GM20000 (cell line): Measurements from ENCODE around the gene NEIL1.

Experiments
- DNase-seq: peaks from one replicate; pipeline ENCODE4 v3.0.0; 2012; ENCODE audit warnings: low spot score
- TF ChIP-seq, protein P1 (sequence below): IDR thresholded peaks from 2 replicates; pipeline ENCODE4 v1.5.1; 2012; ENCODE audit warnings: mild to moderate bottlenecking, control low read depth; ENCODE audit errors: extremely low read depth, missing control alignments

NEIL1 gene

DNA sequence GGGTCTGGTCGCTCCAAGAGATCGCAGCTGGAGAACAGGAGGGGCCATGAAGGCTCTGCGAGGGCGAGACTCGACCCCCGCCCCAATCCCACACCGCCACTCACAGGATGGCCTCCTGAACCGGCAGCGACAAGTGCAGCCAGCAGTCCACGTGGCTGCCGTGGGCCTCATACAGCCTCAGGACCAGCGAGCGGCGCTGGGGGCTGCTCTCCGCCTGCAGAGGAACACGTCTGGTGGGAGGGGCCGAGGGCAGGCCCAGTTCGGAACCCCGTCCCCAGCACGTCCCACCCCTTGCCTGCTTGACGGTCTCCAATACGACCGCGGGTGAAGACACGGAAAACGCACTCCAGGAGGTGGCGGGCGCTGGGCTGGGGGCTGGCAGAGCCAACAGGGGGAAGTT is 9.2 kb downstream of the NEIL1 start:
- TF ChIP-seq, protein P1, sequence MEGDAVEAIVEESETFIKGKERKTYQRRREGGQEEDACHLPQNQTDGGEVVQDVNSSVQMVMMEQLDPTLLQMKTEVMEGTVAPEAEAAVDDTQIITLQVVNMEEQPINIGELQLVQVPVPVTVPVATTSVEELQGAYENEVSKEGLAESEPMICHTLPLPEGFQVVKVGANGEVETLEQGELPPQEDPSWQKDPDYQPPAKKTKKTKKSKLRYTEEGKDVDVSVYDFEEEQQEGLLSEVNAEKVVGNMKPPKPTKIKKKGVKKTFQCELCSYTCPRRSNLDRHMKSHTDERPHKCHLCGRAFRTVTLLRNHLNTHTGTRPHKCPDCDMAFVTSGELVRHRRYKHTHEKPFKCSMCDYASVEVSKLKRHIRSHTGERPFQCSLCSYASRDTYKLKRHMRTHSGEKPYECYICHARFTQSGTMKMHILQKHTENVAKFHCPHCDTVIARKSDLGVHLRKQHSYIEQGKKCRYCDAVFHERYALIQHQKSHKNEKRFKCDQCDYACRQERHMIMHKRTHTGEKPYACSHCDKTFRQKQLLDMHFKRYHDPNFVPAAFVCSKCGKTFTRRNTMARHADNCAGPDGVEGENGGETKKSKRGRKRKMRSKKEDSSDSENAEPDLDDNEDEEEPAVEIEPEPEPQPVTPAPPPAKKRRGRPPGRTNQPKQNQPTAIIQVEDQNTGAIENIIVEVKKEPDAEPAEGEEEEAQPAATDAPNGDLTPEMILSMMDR = no peak
- no peak for DNase-seq

DNA sequence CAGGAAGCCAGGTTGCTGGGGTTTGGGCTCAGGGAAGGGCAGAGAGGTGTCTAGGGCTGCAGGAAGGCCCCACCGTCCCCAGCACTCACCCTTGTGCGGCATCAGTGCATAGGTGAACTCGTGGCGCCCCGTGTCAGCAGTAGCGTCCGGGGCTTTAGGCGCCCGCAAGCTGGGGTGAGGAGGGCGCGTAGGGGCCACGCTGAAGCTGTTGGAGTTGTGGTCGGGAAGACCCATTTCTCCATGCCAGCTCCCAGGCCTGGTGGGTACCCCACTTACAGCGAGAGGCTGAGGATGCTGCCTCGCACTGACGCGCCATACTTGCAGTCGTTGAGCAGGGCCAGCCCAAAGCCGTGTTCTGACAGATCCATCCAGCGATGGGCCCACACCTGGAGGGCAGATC is 9.7 kb downstream of the NEIL1 start:
- DNase-seq = no peak
- TF ChIP-seq, protein P1 = no peak

DNA sequence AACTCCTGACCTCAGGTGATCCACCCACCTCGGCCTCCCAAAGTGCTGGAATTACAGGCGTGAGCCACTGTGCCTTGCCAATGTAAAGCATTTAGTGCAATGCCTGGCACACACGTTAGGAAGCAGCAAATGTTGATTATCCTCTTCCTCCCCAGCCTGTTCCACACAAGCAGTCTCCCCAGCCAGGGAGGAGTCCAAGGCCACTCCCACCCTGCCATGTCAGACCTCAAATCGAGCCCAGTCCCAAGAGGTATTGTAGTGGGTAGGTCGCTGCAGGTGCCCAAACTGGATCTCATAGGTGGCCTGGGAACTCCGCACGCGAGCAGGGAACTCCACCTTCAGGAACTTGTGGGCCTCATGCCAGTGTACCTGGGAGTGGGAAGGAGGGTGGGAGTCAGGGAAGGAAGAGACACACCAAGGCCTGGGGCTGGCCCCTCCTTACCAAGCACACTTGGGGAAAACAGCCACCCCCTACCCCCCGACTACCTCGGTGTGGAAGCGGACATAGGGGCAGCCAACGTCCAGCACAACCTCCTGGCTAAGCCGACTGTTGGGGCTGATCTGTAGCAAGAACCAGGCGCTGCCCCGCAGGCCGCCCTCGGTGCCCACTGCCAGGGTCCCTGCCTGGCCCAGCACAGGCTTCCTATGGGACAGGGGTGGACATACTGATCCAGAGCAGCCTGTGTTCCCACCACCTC is 11.3 kb downstream of the NEIL1 start:
- no peak for DNase-seq

DNA sequence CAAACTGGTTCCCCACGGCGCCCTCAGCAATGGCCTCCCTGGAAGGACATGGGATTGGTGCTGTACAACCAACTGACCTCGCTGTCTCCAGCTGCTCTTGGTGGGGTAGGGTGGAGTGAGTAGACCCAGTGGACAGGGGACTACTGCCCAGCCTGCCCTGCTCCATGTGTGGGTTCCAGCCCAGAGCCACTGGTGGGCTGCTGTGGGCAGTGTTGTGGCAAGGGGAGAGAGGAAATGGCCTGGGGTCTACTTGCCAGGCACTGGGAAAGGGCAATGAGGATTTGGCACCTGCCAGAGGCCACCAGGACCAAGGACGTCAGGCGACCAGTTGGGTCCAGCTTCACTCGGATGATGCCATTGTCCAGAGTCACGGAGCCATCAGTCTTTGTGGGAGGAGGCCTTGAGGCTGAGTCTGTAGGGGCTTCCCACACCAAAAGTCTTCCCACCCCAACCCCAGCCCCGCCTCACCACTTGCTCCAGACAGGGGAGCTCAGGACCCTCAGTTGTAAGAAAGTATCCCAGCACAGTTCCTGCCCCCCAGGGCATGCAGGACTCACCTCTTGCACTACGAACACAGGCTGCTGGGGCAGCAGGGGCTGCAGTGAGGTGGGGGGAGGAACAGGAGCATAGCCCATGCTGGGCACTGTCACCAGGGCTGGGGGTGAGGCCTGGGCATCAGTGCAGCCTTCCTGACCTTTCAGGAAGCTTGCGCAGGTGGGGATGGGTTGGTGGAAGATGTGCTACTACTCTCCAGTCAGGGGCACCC is 12.1 kb downstream of the NEIL1 start:
- TF ChIP-seq, protein P1 = no peak
- DNase-seq = no peak

More for the DNA sequence above, 11.3 kb downstream of the NEIL1 start:
- TF ChIP-seq, protein P1 = no peak

DNA sequence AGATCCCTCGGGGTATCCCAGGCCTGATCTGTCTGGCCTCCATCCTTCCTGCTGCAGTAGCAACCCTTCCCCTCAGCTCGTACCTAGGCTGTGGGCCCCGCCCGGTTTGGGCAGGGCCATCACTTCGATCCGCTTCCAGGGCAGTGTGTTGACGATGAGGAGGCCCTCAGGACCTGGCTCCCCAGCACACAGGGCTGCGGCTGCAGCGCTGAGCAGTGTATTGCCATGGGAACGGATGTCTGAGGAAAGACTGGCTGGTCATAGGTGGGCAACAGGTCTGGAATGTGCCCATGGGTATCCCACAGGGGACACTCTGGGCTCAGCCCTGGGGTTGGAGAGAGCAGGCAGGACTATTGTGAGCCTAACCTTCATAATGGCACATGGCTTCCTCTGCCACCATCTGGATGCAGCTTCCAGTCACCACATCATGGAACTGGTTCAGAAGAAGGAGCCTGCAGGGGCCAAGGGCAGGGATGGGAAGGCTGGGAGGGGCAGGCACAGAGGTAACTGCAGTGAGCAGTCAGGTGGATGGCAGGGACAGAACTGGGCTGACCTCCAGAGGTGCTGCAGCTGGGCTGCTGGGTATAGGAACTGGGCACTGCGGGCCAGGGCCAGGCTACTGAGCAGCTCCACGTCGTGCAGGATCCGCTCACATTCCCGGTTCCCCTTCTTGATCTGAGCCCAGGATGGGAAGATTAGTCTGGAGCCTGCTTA is 12.9 kb downstream of the NEIL1 start:
- TF ChIP-seq, protein P1 = no peak
- DNase-seq = no peak

DNA sequence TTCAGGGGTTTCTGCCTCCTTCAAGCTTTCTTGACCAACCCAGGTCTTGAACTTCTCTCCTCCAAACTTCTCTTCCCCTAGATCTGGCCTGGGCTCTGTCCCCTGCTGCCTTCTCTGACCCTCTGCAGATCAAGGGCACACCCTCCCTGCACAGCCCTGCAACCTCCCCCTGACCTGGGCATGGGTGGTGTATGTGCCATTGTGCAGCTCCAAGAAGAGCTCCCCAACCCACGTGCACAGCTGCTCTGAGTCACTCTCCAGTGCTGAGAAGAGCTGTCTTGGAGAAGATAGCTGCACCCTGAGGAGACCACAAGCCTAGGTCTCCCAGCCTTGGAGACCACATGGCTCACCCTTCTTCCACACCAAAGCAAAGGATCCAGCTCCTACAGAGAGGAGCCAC is 13.6 kb downstream of the NEIL1 start:
- TF ChIP-seq, protein P1 = no peak
- DNase-seq = no peak

DNA sequence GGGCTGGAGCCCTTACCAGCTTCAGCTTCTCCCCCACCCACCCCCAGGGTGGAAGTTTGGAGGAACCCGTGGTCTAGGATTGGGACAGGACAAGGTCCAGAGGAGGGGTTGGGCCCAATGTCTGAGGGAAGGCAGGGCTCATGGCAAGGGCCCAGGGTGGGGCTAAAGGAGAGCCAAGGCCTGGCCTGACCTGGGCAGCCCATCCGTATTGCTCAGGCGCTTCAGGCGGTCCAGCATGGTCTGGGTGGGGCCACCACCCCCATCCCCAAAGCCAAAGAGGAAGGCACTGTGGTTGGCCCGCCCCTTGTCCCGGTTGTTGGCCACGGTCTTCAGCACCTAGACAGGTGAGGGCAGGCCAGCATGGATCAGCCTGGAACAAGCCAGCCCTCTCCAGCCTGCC is 14.0 kb downstream of the NEIL1 start:
- no peak for DNase-seq

More for the DNA sequence above, 14.0 kb downstream of the NEIL1 start:
- TF ChIP-seq, protein P1 = no peak
